ENCODE results near the gene CEND1.

CEND1 gene

GRCh38 chr11:823441-824291 is 33.8 kb upstream of the CEND1 start:
- DNase-seq, result no peak
- TF ChIP-seq GATA1 (IDR thresholded peaks at IDR 0.05; ENCODE audit: low read depth, low read length) (no peak), POLR2A (IDR thresholded peaks at IDR 0.05; ENCODE audit: low read length) (no peak)

- TF ChIP-seq POLR2A (IDR thresholded peaks at IDR 0.05; ENCODE audit: low read length), result no peak
- no peak for TF ChIP-seq GATA1 (IDR thresholded peaks at IDR 0.05; ENCODE audit: low read depth, low read length)
- no peak for DNase-seq
These were observed 31.9 kb upstream of the CEND1 start for GRCh38 chr11:821512-822371.

GRCh38 chr11:820655-821511 is 31.0 kb upstream of the CEND1 start:
- no peak for TF ChIP-seq POLR2A (IDR thresholded peaks at IDR 0.05; ENCODE audit: low read length)
- TF ChIP-seq GATA1 (IDR thresholded peaks at IDR 0.05; ENCODE audit: low read depth, low read length), result no peak
- DNase-seq, result no peak

- DNase-seq, result peak; percentile 93
- TF ChIP-seq POLR2A (IDR thresholded peaks at IDR 0.05; ENCODE audit: low read length) (no peak), GATA1 (IDR thresholded peaks at IDR 0.05; ENCODE audit: low read depth, low read length) (no peak)
These were observed 30.2 kb upstream of the CEND1 start for GRCh38 chr11:819943-820649.

- peak; percentile 94 to 97 for DNase-seq
- no peak for TF ChIP-seq GATA1 (IDR thresholded peaks at IDR 0.05; ENCODE audit: low read depth, low read length)
- TF ChIP-seq POLR2A (IDR thresholded peaks at IDR 0.05; ENCODE audit: low read length), result peak; percentile 80
These were observed 29.4 kb upstream of the CEND1 start for GRCh38 chr11:819129-819931.

- no peak for DNase-seq
- TF ChIP-seq GATA1 (IDR thresholded peaks at IDR 0.05; ENCODE audit: low read depth, low read length), result no peak
- TF ChIP-seq POLR2A (IDR thresholded peaks at IDR 0.05; ENCODE audit: low read length), result no peak
These were observed 28.7 kb upstream of the CEND1 start, which contains the start of gene PNPLA2 for GRCh38 chr11:818396-819128. Gene PNPLA2, plus strand, starts transcription at chr11:818914. Its CDS starts 805 bp downstream, at chr11:819719.

GRCh38 chr11:816433-816779 is 26.5 kb upstream of the CEND1 start:
- no peak for DNase-seq
- no peak for TF ChIP-seq GATA1 (IDR thresholded peaks at IDR 0.05; ENCODE audit: low read depth, low read length)

- no peak for DNase-seq
- TF ChIP-seq GATA1 (IDR thresholded peaks at IDR 0.05; ENCODE audit: low read depth, low read length) (no peak), POLR2A (IDR thresholded peaks at IDR 0.05; ENCODE audit: low read length) (no peak)
These were observed 26.0 kb upstream of the CEND1 start for GRCh38 chr11:815675-816432.

GRCh38 chr11:813456-814096 is 23.7 kb upstream of the CEND1 start:
- TF ChIP-seq POLR2A (IDR thresholded peaks at IDR 0.05; ENCODE audit: low read length) (peak; percentile 53), GATA1 (IDR thresholded peaks at IDR 0.05; ENCODE audit: low read depth, low read length) (no peak)
- no peak for DNase-seq

- DNase-seq, result no peak
- TF ChIP-seq POLR2A (IDR thresholded peaks at IDR 0.05; ENCODE audit: low read length) (no peak), GATA1 (IDR thresholded peaks at IDR 0.05; ENCODE audit: low read depth, low read length) (no peak)
These were observed 23.2 kb upstream of the CEND1 start for GRCh38 chr11:813072-813455.

- no peak for DNase-seq
- TF ChIP-seq POLR2A (IDR thresholded peaks at IDR 0.05; ENCODE audit: low read length), result no peak
- TF ChIP-seq GATA1 (IDR thresholded peaks at IDR 0.05; ENCODE audit: low read depth, low read length), result no peak
These were observed 22.5 kb upstream of the CEND1 start for GRCh38 chr11:812390-812789.
